Ureter (tissue), 1 donor: Measurements from ENCODE around the gene AP1B1. TPM values are rescaled to one million over a fixed set of nuclear protein-coding genes. Genes with fewer than 3 reads are reported as not detected.

Source experiments
- DNase-seq: peaks from one replicate; pipeline ENCODE4 v3.0.0-alpha.2; 2020; ENCODE audit warnings: low spot score
- total RNA-seq: library from RNA; stranded (reverse); gene quantifications from one replicate; pipeline ENCODE4 v1.2.4, GENCODE V29; 2023
- donor health status: DM: yes; HTN: yes; CAD: no.

Gene AP1B1
- total RNA-seq, 1 donor from 2014 or later = 173 TPM

DNA sequence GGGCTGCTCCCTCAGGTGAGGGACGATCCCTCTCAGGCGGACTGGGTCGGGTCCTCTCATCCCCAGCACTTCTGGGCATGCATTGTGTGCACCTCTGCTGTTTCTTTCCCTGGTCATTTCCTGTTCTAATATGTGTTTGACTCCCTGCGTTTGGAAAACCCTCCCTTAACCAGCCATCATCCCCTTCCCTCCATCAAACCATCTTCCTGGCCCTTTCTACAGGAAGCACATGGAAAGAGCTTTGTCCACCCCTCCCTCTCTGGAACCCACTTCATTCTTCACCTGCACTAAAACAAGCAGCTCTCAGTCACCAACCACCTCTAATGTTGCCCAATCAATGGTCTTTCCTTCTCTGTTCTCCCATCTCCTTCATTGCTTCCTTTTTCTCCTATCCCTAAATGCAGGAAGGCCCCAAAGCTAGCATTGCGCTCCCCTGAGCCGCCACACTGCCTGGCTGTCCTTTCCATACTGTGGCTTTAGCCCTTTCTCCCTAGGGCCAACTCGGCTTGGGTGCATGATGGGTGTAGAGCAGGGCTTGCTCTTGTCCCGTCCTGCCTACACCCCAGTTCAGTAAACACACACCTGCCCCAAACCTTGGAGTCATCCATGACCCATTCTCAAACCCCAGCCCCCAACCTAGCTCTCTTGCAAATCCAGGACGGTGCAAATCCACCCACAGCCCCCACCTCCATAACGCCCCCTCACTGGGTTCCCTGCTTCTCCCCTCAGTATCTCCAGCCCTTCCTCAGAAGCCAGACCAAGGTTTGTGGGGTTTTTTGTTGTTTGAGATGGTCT is 87.4 kb downstream of the AP1B1 start:
- no peak for DNase-seq

DNA sequence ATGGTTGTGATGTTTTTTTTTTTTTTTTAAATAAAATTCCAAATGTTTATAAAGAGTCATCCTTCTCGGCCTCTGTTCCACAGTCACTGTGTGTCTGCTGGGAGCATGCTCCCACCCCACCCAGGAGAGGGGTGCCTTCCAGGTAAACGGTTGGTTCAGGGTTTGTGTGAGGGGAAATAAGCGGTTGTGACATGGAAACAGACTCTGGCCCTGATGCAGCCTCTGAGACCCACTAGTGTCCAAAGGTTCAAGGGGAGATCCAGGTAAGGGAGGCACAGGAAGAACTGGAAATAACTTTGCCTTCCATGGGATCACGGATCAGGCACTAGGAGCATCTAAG is 87.9 kb downstream of the AP1B1 start:
- no peak for DNase-seq

DNA sequence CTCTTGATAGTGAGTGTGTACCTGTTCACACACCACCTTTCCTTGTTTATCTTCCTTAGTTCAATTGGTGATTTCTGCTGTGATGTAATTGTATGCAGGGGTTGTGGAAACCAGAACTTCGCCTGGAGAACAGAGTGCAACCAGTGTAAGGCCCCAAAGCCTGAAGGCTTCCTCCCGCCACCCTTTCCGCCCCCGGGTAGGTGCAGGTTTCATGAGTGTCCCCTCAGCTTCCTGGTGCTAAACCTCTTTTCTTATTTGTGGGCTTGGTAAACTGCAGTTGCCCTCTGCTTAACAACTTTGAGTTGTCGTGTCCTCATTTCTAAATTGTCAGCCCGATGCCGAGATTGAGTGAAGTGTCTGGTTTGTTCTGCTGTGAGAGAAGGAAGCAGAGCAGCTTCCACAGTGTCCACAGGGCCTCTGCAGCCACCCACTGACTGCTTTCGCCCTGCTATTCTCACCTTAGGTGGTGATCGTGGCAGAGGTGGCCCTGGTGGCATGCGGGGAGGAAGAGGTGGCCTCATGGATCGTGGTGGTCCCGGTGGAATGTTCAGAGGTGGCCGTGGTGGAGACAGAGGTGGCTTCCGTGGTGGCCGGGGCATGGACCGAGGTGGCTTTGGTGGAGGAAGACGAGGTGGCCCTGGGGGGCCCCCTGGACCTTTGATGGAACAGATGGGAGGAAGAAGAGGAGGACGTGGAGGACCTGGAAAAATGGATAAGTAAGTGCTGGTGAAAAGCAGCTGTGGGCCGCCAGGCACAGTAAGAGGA is 89.1 kb downstream of the AP1B1 start:
- no peak for DNase-seq

- no peak for DNase-seq
These were observed 89.7 kb downstream of the AP1B1 start for GRCh38 chr22:29298641-29299040.

GRCh38 chr22:29292379-29292778 is 96.0 kb downstream of the AP1B1 start:
- no peak for DNase-seq

DNA sequence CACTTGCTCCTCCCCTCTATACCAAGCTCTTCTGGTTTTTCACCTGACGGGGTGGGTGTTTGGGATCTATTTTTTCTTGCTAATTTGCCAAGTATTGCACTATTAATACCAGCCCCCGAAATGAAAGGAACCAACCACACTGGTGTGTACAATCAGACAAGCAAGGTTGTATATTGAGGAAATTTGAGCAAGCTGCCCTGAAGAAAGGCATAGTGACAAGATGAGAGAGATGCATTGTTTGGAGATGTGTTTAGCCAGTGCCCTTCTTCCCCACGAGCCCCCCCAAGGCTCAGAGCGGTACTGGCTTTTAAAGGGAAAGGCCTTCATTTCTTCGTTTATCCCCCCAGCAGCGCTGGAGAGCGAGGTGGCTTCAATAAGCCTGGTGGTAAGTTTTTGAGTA is 97.2 kb downstream of the AP1B1 start:
- no peak for DNase-seq

DNA sequence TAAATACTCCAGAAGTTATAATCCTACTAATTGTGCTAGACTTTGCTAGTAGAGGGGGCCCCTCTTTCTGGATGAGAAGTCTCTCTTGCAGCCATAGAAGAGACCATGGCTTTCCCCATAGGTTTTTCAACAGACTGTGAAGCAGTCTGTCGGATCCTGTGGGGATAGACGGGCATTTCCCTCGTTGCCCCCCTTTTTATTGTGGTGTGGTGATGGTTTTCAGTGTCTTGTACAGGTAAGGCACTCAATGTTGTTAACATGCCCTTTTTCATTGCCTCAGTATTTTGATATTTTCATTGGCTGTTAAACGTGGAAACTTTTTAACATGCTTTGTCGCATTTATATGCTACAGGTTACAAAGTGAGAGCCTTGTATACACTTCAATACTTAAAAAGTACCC is 98.3 kb downstream of the AP1B1 start:
- DNase-seq = no peak

- no peak for DNase-seq
These were observed 99.5 kb downstream of the AP1B1 start for GRCh38 chr22:29288837-29289236.

GRCh38 chr22:29284196-29284595 is 104.2 kb downstream of the AP1B1 start:
- DNase-seq = no peak

DNA sequence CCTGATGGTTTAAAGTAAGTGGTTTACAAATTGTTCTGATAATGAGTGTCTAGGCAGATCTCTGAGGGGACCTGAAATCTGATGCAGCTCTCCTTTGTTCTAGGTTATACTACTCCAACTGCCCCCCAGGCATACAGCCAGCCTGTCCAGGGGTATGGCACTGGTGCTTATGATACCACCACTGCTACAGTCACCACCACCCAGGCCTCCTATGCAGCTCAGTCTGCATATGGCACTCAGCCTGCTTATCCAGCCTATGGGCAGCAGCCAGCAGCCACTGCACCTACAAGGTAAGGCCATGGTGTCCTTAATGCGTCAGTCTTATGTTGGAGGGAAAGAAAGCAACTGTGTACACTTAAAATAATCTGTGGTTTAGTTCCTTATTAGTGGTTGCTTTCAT is 110.4 kb downstream of the AP1B1 start:
- no peak for DNase-seq

Other genes with a start within 250 kb of the AP1B1 start
- gene EMID1, start 182.7 kb downstream of the AP1B1 start, total RNA-seq = 2.4 TPM
- gene RHBDD3, start 120.6 kb downstream of the AP1B1 start, total RNA-seq = 24.4 TPM
- gene EWSR1, start 120.3 kb downstream of the AP1B1 start, total RNA-seq = 284 TPM
- gene GAS2L1, start 81.9 kb downstream of the AP1B1 start, total RNA-seq = 15.6 TPM
- 5.3 TPM for gene RASL10A, start 72.9 kb downstream of the AP1B1 start, total RNA-seq
- gene RFPL1, start 50.0 kb upstream of the AP1B1 start, total RNA-seq = not detected
- gene NEFH, start 91.6 kb upstream of the AP1B1 start, total RNA-seq = 0.86 TPM
- 42.4 TPM for gene THOC5, start 165.2 kb upstream of the AP1B1 start, total RNA-seq
- gene NIPSNAP1, start 192.5 kb upstream of the AP1B1 start, total RNA-seq = 67.8 TPM
- 45.0 TPM for gene NF2, start 215.1 kb upstream of the AP1B1 start, total RNA-seq